Measurements from ENCODE around the gene TMEM87A. TPM values are rescaled to one million over a fixed set of nuclear protein-coding genes. Genes with fewer than 3 reads are reported as not detected.
"Not testable (repeated sequence)": the region's sequence is repeated elsewhere in the genome, so short reads cannot be mapped to it uniquely, and the experiment has no call there.

Gene TMEM87A
- total RNA-seq, 1 donor from 2014 or later: 53.6 TPM

DNA sequence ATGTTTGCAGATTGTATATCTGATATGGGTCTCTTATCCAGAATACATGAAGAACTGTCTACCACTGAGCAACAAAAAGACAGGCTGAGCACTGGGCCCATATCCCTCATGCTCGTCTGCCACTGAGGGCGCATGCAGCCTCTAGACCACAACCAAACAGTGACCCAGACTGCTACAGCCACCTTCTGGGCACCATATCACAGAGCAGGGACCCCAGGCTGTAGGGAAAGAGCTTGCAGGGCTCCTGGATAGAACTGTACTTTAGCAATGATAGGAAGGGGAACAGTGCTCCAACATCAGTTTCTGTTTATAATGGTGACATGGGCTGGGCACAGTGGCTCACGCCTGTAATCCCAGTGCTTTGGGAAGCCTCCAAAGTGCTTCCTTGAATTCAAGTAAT is 40.2 kb upstream of the TMEM87A start:
- Histone ChIP-seq H3K4me3 (ENCODE audit: low read depth, low read length) (no peak overlapping the region), H3K36me3 (ENCODE audit: control insufficient read depth, insufficient read depth, low read length) (no peaks in the 10 kb centered on the region), H3K27me3 (ENCODE audit: control insufficient read depth, insufficient read depth, low read length) (no peaks in the 10 kb centered on the region)
- no peak for TF ChIP-seq CTCF (IDR thresholded peaks at IDR 0.05; ENCODE audit: insufficient read depth, low read length, poor library complexity, severe bottlenecking)
- no peak for DNase-seq (ENCODE audit: low read depth)

- no peaks in the 10 kb centered on the region for H3K27me3 ChIP-seq (ENCODE audit: control insufficient read depth, insufficient read depth, low read length)
- H3K4me3 ChIP-seq (ENCODE audit: low read depth, low read length): no peak overlapping the region
- DNase-seq (ENCODE audit: low read depth): no peak
- no peaks in the 10 kb centered on the region for H3K36me3 ChIP-seq (ENCODE audit: control insufficient read depth, insufficient read depth, low read length)
- TF ChIP-seq CTCF (IDR thresholded peaks at IDR 0.05; ENCODE audit: insufficient read depth, low read length, poor library complexity, severe bottlenecking): no peak
Observed at GRCh38 chr15:42306681-42307080, 33.4 kb upstream of the TMEM87A start.

- not testable (repeated sequence) for H3K27me3 ChIP-seq (ENCODE audit: control insufficient read depth, insufficient read depth, low read length)
Observed at GRCh38 chr15:42301004-42301403, 27.8 kb upstream of the TMEM87A start.

DNA sequence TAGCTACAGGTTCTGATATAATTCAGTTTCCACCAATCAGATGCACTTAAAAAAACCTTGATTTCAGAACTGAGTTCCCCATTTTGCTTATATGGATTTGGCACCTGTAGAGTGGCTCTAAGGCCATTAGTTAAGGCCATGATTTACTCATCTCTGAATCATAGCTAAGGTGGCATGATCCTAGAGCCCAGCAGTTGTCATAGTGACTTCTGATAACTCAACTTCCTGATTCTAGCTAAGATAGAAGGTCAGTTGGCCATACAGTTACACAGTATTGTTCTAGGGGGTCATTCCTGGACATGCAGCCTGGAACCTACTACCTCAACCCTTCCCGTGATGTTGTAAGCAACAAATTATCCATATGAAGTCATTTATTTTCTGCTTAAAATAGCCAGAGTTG is 15.9 kb upstream of the TMEM87A start:
- no peak overlapping the region for H3K4me3 ChIP-seq (ENCODE audit: low read depth, low read length)
- no peaks in the 10 kb centered on the region for H3K27me3 ChIP-seq (ENCODE audit: control insufficient read depth, insufficient read depth, low read length)
- DNase-seq (ENCODE audit: low read depth): no peak
- TF ChIP-seq CTCF (IDR thresholded peaks at IDR 0.05; ENCODE audit: insufficient read depth, low read length, poor library complexity, severe bottlenecking): no peak
- no peaks in the 10 kb centered on the region for H3K36me3 ChIP-seq (ENCODE audit: control insufficient read depth, insufficient read depth, low read length)

More at GRCh38 chr15:42301004-42301403, 27.8 kb upstream of the TMEM87A start:
- not testable (repeated sequence) for H3K36me3 ChIP-seq (ENCODE audit: control insufficient read depth, insufficient read depth, low read length); H3K4me3 ChIP-seq (ENCODE audit: low read depth, low read length); DNase-seq (ENCODE audit: low read depth)

GRCh38 chr15:42287931-42288330 is 14.7 kb upstream of the TMEM87A start:
- Histone ChIP-seq H3K4me3 (ENCODE audit: low read depth, low read length) (no peak overlapping the region), H3K27me3 (ENCODE audit: control insufficient read depth, insufficient read depth, low read length) (no peaks in the 10 kb centered on the region), H3K36me3 (ENCODE audit: control insufficient read depth, insufficient read depth, low read length) (no peaks in the 10 kb centered on the region)
- DNase-seq (ENCODE audit: low read depth): no peak
- no peak for TF ChIP-seq CTCF (IDR thresholded peaks at IDR 0.05; ENCODE audit: insufficient read depth, low read length, poor library complexity, severe bottlenecking)

DNA sequence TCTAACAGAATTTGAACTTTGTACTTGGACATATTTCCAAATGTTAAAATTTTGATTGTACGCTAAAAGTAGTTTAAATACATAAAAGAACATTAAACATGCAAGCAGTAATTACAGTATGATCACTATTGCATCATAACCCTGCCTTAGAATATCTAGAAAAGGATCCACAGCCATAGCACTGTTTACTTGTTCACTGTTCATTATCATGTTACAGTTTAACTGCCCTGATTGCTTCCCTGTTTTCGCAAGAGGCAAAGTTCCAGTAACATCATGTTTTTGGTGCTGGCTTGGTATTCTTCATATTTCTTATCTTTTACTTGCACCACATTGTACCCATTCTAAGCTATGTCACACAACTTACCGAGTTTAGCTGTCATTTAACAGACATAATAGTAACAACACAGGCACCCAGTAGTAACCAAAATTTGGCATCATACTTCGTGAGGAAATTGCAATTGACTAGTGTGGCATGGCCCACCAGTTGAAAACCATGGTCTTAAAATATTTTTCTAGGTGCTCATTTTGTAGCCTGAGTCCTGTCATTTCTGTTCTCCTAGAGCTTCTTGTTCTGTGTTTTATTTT is 13.3 kb upstream of the TMEM87A start:
- Histone ChIP-seq H3K4me3 (ENCODE audit: low read depth, low read length) (no peak overlapping the region), H3K36me3 (ENCODE audit: control insufficient read depth, insufficient read depth, low read length) (no peaks in the 10 kb centered on the region), H3K27me3 (ENCODE audit: control insufficient read depth, insufficient read depth, low read length) (no peaks in the 10 kb centered on the region)
- DNase-seq (ENCODE audit: low read depth): no peak
- no peak for TF ChIP-seq CTCF (IDR thresholded peaks at IDR 0.05; ENCODE audit: insufficient read depth, low read length, poor library complexity, severe bottlenecking)

Data from kidney epithelial cell (primary cell).